GM12864 (cell line): Measurements from ENCODE around the gene BTBD16.

Experiments
- DNase-seq: peaks from one replicate; pipeline ENCODE4 v3.0.0-alpha.2; 2011; ENCODE audit warnings: low read depth
- H3K4me3 ChIP-seq: 2 replicates; pipeline ENCODE4 v1.5.1; 2011; ENCODE audit warnings: mild to moderate bottlenecking, low read depth, low read length, control low read depth
- TF ChIP-seq, protein P1 (sequence below): IDR thresholded peaks from 2 replicates; pipeline ENCODE4 v1.5.1; 2011; ENCODE audit warnings: low read depth, mild to moderate bottlenecking, moderate library complexity, low read length, control low read depth, inconsistent platforms; ENCODE audit errors: missing control alignments

The BTBD16 gene

DNA sequence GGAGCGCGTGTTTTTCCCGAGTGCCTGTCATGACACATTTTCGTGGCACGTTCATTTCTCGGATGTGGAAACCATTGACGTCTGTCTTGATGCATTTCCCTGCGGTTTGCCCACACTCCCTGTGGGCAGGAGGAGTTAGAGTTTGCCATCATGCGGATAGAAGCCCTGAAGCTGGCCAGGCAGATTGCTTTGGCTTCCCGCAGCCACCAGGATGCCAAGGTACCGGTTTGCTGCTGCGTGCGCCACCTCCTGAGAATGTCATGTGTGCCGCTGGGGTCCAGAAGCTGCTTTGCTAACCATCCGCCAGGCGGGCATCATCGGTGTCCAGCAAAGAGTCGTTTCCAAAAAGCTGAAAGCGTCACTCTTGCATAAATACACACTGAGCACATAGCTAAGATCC lies 40.9 kb upstream of the BTBD16 start:
- no peak for DNase-seq
- TF ChIP-seq, protein P1, sequence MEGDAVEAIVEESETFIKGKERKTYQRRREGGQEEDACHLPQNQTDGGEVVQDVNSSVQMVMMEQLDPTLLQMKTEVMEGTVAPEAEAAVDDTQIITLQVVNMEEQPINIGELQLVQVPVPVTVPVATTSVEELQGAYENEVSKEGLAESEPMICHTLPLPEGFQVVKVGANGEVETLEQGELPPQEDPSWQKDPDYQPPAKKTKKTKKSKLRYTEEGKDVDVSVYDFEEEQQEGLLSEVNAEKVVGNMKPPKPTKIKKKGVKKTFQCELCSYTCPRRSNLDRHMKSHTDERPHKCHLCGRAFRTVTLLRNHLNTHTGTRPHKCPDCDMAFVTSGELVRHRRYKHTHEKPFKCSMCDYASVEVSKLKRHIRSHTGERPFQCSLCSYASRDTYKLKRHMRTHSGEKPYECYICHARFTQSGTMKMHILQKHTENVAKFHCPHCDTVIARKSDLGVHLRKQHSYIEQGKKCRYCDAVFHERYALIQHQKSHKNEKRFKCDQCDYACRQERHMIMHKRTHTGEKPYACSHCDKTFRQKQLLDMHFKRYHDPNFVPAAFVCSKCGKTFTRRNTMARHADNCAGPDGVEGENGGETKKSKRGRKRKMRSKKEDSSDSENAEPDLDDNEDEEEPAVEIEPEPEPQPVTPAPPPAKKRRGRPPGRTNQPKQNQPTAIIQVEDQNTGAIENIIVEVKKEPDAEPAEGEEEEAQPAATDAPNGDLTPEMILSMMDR = no peak

DNA sequence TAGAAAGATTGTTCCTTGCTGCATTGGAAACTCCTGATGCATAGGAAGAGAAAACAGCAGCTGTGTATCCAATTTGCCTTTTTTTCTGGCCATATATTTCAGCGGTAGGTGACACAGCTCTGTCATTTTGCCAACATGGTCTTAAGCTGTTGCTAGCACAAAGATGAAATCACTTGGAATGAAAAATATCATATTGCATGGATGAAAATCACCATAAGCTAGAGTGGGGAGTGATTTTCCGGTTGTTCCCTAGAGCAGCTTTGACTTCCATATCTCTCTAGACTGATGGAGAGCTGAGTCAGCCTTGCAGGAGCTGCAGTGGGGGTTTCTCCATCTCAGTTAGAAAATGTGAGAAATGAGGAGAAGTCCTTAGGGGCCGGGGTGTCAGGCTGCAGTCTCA lies 38.3 kb upstream of the BTBD16 start:
- TF ChIP-seq, protein P1 = no peak
- no peak for DNase-seq

More for the DNA sequence above, 40.9 kb upstream of the BTBD16 start:
- no peak overlapping the region for H3K4me3 ChIP-seq

DNA sequence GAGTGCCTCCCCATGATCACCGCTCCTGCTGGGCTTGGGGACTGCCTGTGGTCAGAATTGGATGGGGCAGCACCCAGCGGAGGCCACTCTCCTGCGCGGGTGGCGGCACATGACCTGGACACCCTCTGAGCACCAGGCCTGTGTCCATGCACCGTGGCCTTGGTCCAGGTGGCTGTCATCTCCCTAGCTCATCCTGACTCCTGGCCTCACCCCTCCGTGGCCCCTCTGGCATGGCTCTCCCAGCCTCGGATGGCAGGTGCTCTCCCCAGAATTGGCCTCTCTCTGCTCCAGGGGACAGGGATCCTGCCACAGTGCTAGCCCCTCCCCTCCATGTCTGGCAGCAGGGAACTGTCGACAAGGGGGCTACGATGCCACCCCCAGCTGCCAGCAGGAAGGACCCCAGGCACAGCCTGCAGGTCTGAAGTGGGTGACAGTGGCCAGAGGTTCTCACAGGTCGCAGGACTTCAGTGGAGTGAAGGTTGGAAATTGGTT lies 37.2 kb upstream of the BTBD16 start:
- TF ChIP-seq, protein P1 = no peak
- no peak for DNase-seq
- H3K4me3 ChIP-seq = no peak overlapping the region

More for the DNA sequence above, 38.3 kb upstream of the BTBD16 start:
- no peak overlapping the region for H3K4me3 ChIP-seq

DNA sequence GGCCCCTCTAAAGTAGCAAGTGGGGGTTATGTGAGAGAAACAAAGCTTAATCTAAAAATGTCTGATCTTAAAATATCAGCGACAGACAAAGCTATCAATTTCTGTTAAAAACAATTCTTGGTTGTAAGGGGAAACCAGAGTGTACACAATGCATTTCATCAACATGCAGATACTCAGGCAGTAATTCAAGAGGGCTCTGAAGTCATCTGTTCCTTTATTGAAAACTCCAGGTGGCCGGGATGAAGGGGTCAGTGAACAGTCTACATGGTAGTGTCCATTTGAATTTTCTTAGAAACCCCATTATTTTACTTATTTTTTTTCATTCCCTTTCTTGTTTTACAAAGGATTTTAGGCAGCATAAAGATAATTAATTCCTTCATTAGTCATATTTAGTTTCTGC lies 36.7 kb upstream of the BTBD16 start:
- H3K4me3 ChIP-seq = no peak overlapping the region
- TF ChIP-seq, protein P1 = no peak
- DNase-seq = no peak

DNA sequence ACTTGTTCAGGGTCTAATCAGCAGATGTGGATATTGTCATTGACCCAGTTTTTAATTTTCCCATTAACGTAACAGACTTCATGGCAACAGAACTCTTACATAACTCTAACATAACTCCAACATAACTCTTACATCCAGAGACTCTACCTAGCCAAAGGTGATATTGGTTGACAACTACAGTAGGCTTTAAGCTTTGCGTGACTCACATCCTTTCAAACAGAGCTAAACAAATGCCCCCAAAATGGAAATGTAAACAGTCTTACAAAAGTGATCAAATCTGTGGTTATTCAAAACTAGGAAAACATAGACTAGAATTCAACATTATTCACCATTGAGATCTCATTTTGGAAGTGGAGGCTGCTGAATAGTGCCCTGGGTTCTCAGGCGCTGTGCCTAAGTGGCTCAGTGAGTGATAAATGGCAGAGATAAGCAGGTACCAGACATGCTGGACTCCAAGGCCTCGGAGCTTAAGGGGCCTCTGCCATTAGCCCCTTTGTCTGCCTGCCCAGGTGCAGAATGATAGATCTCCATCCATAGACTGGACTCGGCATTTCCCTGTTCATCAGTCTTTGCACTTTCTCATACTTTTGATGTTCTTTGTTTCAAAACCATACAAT lies 34.3 kb upstream of the BTBD16 start:
- no peak overlapping the region for H3K4me3 ChIP-seq
- no peak for DNase-seq
- TF ChIP-seq, protein P1 = no peak

DNA sequence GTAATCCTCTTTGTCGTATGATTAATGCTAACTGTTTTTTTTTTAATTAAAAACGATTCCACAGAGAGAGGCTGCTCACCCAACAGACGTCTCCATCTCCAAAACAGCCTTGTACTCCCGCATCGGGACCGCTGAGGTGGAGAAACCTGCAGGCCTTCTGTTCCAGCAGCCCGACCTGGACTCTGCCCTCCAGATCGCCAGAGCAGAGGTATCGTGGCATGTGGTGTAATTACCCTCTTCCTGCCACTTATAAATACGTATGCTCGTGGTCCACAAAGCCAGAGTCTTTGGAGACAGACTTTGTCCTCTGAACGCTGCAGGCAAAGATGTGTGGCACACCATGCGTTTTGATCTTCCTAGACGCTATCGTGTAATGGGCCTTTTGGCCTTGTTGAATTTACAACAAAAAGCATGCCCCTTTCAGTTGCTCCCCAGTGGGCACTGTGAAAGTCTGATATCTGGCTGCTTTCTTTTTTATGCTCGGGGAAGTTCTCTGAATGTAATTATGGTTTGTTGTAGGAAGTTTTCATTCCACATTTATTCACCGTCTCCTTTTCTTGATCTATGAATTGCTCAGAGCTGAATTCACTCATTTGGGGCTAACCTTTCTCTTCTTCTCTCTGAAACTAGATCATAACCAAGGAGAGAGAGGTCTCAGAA lies 33.6 kb upstream of the BTBD16 start:
- TF ChIP-seq, protein P1 = no peak
- no peak overlapping the region for H3K4me3 ChIP-seq
- no peak for DNase-seq
